HEK293 (cell line): Measurements from ENCODE around the gene CAB39.

Source experiments
- CTCF ChIP-seq: fragments of 450-650 bp; formaldehyde crosslinking; IDR thresholded peaks from 2 replicates; pipeline ENCODE4 v1.5.1; 2016; ENCODE audit warnings: missing biosample characterization, missing genetic modification characterization
- OSR2 ChIP-seq: fragments of 450-650 bp; formaldehyde crosslinking; IDR thresholded peaks from 2 replicates; pipeline ENCODE4 v1.5.1; 2016; ENCODE audit warnings: missing biosample characterization, missing genetic modification characterization
- PBX3 ChIP-seq: sonication (generic); formaldehyde crosslinking; IDR thresholded peaks from 2 replicates; pipeline ENCODE4 v1.8.1; 2022; ENCODE audit warnings: mild to moderate bottlenecking, moderate library complexity, missing genetic modification reagents
- ZBTB7A ChIP-seq: fragments of 450-650 bp; formaldehyde crosslinking; IDR thresholded peaks from 2 replicates; pipeline ENCODE4 v1.5.1; 2016; ENCODE audit warnings: low read depth, missing biosample characterization, missing genetic modification characterization
- ZNF548 ChIP-seq: fragments of 450-650 bp; formaldehyde crosslinking; IDR thresholded peaks from 2 replicates; pipeline ENCODE4 v1.5.1; 2016; ENCODE audit warnings: missing biosample characterization, missing genetic modification characterization
- TF ChIP-seq, protein P1 (sequence below): fragments of 450-650 bp; formaldehyde crosslinking; IDR thresholded peaks from 2 replicates; pipeline ENCODE4 v1.5.1; 2016; ENCODE audit warnings: missing biosample characterization, missing genetic modification characterization

DNA sequence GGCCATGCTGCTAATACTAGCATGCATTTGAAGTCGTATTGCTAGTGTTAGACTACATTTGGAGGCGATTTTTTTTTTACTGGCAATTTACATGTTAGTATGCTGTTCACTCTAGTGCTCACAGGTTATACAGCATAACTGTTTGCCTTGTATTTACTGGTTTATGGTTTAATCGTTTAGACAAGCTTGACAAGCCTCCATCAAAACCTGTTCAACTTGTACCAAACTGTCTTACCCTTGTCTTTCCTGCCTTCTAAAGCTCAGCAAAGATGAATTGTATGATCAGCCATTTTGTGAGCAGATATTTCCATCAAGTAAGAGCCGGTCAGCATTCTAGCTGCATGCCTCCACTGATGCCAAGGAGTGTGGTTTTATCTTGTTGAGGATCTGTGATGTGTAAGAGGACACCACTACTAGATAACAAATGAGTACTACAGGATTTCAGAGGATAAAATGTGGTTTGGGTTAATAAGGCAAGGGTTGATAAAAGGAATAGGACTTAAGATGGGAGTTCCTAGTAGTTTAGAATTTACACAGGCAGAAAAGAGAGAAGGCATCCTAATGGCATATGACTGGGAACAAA is 83.7 kb downstream of the CAB39 start:
- TF ChIP-seq CTCF (no peak), ZBTB7A (tag by site-specific recombination) (no peak), PBX3 (CRISPR knock-in tag) (no peak), ZNF548 (tag by site-specific recombination) (no peak), OSR2 (tag by site-specific recombination) (no peak)
- TF ChIP-seq, protein P1, sequence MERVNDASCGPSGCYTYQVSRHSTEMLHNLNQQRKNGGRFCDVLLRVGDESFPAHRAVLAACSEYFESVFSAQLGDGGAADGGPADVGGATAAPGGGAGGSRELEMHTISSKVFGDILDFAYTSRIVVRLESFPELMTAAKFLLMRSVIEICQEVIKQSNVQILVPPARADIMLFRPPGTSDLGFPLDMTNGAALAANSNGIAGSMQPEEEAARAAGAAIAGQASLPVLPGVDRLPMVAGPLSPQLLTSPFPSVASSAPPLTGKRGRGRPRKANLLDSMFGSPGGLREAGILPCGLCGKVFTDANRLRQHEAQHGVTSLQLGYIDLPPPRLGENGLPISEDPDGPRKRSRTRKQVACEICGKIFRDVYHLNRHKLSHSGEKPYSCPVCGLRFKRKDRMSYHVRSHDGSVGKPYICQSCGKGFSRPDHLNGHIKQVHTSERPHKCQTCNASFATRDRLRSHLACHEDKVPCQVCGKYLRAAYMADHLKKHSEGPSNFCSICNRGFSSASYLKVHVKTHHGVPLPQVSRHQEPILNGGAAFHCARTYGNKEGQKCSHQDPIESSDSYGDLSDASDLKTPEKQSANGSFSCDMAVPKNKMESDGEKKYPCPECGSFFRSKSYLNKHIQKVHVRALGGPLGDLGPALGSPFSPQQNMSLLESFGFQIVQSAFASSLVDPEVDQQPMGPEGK (tag by site-specific recombination): no peak
